ENCODE data around the gene PLCD4. TPM values are rescaled to one million over a fixed set of nuclear protein-coding genes. Genes with fewer than 3 reads are reported as not detected.

The PLCD4 gene
- total and polyA plus RNA-seq, 2 of the 8 experiments (the other 6 are each of a cell fraction or from before 2014, with no cell fraction given): 0.21 to 0.50 TPM

DNA sequence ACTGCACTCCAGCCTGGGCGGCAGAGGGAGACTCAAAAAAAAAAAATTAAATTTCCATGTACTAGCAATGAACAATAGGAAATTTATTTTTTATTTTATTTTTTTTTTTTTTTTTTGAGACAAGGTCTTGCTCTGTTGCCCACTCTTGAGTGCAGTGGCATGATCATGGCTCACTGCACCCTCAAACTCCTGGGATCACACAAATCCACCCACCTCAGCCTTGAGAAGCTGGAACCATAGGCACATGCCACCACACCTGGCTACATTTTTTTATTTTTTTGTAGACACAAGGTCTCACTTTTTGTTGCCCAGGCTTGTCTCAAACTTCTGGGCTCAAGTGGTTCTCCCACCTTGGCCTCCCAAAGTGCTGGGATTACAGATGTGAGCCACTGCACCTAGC, 22.2 kb upstream of the PLCD4 start:
- Histone ChIP-seq H2AFZ (ENCODE audit: low read length) (no peak overlapping the region), H3K4me2 (ENCODE audit: insufficient read depth in 1 of 2, low read depth in 2 of 2, low read length in 2 of 2) (no peak overlapping the region), H3K14ac (ENCODE audit: insufficient read length) (no peak overlapping the region), H2AK5ac (ENCODE audit: low read depth, low read length) (no peak overlapping the region), H4K20me1 (replicated peaks in 1 of 2; ENCODE audit: control insufficient read depth in 1 of 2, insufficient read depth in 2 of 2, low read length in 2 of 2) (peaks cover under 1% of the 10 kb centered on the region in 2 experiments), H3K4ac (replicated peaks; ENCODE audit: insufficient read length, low read depth, low read length) (no peak overlapping the region), H3K9ac (replicated peaks in 1 of 4; ENCODE audit: extremely low read depth in 1 of 4, low read depth in 3 of 4, low read length in 3 of 4) (no peak overlapping the region), H2BK15ac (ENCODE audit: low read length) (no peak overlapping the region), H4K5ac (ENCODE audit: insufficient read length, low read depth, low read length) (no peak overlapping the region), H3K9me3 (ENCODE audit: insufficient read depth in 2 of 2, low read depth in 1 of 2, low read length in 1 of 2) (no peaks in the 10 kb centered on the region), H2BK12ac (ENCODE audit: low read depth, low read length) (no peak overlapping the region), H2BK20ac (ENCODE audit: low read length) (no peak overlapping the region), H3K23me2 (ENCODE audit: low read depth, low read length) (no peaks in the 10 kb centered on the region), H2BK5ac (ENCODE audit: low read depth, low read length) (no peak overlapping the region), H3K27ac (ENCODE audit: low read depth, low read length) (no peak overlapping the region), H3K36me3 (ENCODE audit: control insufficient read depth in 2 of 4, insufficient read depth in 4 of 4, low read length in 3 of 4) (peaks cover 25 to 85% (median 65%) of the 10 kb centered on the region in 4 experiments), H3K4me3 (ENCODE audit: extremely low read depth in 1 of 4, insufficient read depth in 2 of 4, low read depth in 3 of 4, low read length in 4 of 4) (no peak overlapping the region), H3K23ac (ENCODE audit: insufficient read length) (no peak overlapping the region), H3K56ac (replicated peaks; ENCODE audit: insufficient read length, low read depth, low read length) (no peak overlapping the region), H3K27me3 (replicated peaks in 1 of 4; ENCODE audit: control insufficient read depth in 3 of 4, extremely low read depth in 1 of 4, insufficient read depth in 3 of 4, low read length in 3 of 4) (no peaks in the 10 kb centered on the region), H3K79me1 (ENCODE audit: low read depth, low read length) (no peaks in the 10 kb centered on the region), H4K8ac (ENCODE audit: extremely low read depth, insufficient read depth, low read length) (no peak overlapping the region), H4K91ac (replicated peaks; ENCODE audit: insufficient read length, low read length) (no peak overlapping the region), H3K4me1 (replicated peaks in 1 of 4; ENCODE audit: control insufficient read depth in 3 of 4, insufficient read depth in 4 of 4, low read length in 3 of 4) (no peaks in the 10 kb centered on the region), H3K79me2 (ENCODE audit: control insufficient read depth in 1 of 2, insufficient read depth in 2 of 2, low read length in 2 of 2) (peaks cover 0 to 15% of the 10 kb centered on the region in 2 experiments; a peak in 2 of 4 replicates), H3K18ac (ENCODE audit: extremely low read depth, low read length) (no peak overlapping the region), H2BK120ac (replicated peaks; ENCODE audit: low read depth, low read length) (no peak overlapping the region)
- no peak for DNase-seq (ENCODE audit: low read depth in 1 of 2, low spot score in 2 of 2)
- POLR2A ChIA-PET (ENCODE audit: partially characterized antibody): interaction anchor here (1.4 to 3.1 kb wide), 3 partner anchors 8 to 74 kb away, joined by 3 to 13 read pairs (median 6); partner anchors contain the start of genes BCS1L and ZNF142
- TF ChIP-seq BRCA1 (IDR thresholded peaks at IDR 0.05; ENCODE audit: low read depth, low read length) (no peak), POLR2A (IDR thresholded peaks at IDR 0.05; ENCODE audit: control extremely low read depth in 1 of 2, low read depth in 2 of 2, low read length in 2 of 2) (no peak), RFX5 (IDR thresholded peaks at IDR 0.05; ENCODE audit: borderline replicate concordance, low read depth, low read length) (no peak), TAF7 (optimal IDR thresholded peaks at IDR 0.05; ENCODE audit: borderline replicate concordance, low read depth, low read length) (no peak), MAFK (IDR thresholded peaks at IDR 0.05; ENCODE audit: low read depth, low read length) (no peak)
- WGBS, 2 experiments (ENCODE audit: extremely low coverage in 1 of 2, insufficient coverage in 1 of 2, insufficient read length in 1 of 2, insufficient replicate concordance in 2 of 2, low coverage in 1 of 2, low lambda C conversion rate in 2 of 2, missing lambda C conversion rate in 1 of 2): 91% methylated on average over 1 of the region's 1 CpG; no CpG with 5 or more reads in 1 of the 2 experiments
- no peak for FAIRE-seq
- CTCF ChIA-PET (ENCODE audit: partially characterized antibody): interaction anchor here (0.6 to 1.6 kb wide), 2 partner anchors 22 to 188 kb away, joined by 3 to 4 read pairs; no protein-coding TSS in a partner anchor
